Esophagus muscularis mucosa (tissue), 4 donors: Measurements from ENCODE around the gene CUX1. TPM values are rescaled to one million over a fixed set of nuclear protein-coding genes. Genes with fewer than 3 reads are reported as not detected.

Experiments used
- DNase-seq: peaks from one replicate; pipeline ENCODE4 v3.0.0-alpha.2; 2017; ENCODE audit errors: extremely low spot score
- H3K27ac ChIP-seq, 4 donors: fragments of 200-600 bp; sonication (generic); replicated peaks in 1 of 4; 1 replicate in 3 of 4; 2 replicates in 1 of 4; pipeline ENCODE4 v1.5.1; 2016 to 2019; ENCODE audit warnings: mild to moderate bottlenecking in 1 of 4
- H3K27me3 ChIP-seq, 4 donors: fragments of 200-600 bp; sonication (generic); one replicate each; pipeline versions ENCODE4 v1.5.1 to v1.6.0; 2016 to 2019
- H3K36me3 ChIP-seq, 4 donors: fragments of 200-600 bp; sonication (generic); one replicate each; pipeline ENCODE4 v1.5.1; 2016 to 2019
- H3K4me1 ChIP-seq, 4 donors: fragments of 200-600 bp; sonication (generic); one replicate each; pipeline ENCODE4 v1.5.1; 2016 to 2019
- H3K4me3 ChIP-seq, 4 donors: fragments of 200-600 bp; sonication (generic); 1 replicate in 2 of 4; 2 replicates in 2 of 4; pipeline ENCODE4 v1.5.1; 2016 to 2019; ENCODE audit warnings: mild to moderate bottlenecking in 4 of 4, moderate library complexity in 1 of 4
- H3K9me3 ChIP-seq, 4 donors: fragments of 200-600 bp; sonication (generic); 1 replicate in 3 of 4; 2 replicates in 1 of 4; pipeline ENCODE4 v1.5.1; 2016 to 2019
- EP300 ChIP-seq: sonication (generic); formaldehyde crosslinking; IDR thresholded peaks from one replicate; pipeline ENCODE4 v1.6.1; 2017; ENCODE audit warnings: antibody characterized with exemption
- POLR2A ChIP-seq: fragments of 450-650 bp; IDR thresholded peaks from one replicate; pipeline ENCODE4 v1.6.1; 2017; ENCODE audit warnings: antibody characterized with exemption, moderate library complexity, mild to moderate bottlenecking, low read depth
- POLR2AphosphoS5 ChIP-seq, 2 donors: sonication (generic); formaldehyde crosslinking; IDR thresholded peaks; one replicate each; pipeline ENCODE4 v1.6.1; 2017; ENCODE audit warnings: antibody characterized with exemption in 2 of 2
- WGBS: methylation state at CpG from one replicate; pipeline ENCODE4 v1.1.5; 2018; 5-methylcytosine and 5-hydroxymethylcytosine counted together
- intact Hi-C: fragments of 100-400 bp; cut with DNase I; formaldehyde crosslinking; loops from one replicate; pipeline ENCODE4 v1.15.1; 2023
- total RNA-seq, 4 donors: library from RNA; depleted of rRNA; stranded (reverse); fragments of >200 nt; gene quantifications; one replicate each; pipeline versions ENCODE4 v1.1.0 to v1.2.1, GENCODE V29; 2016
- TF ChIP-seq, protein P1 (sequence below), 3 experiments: fragments of 200-600 bp in 2 of 3; fragments of 450-650 bp in 1 of 3; sonication (generic) in 2 of 3; IDR thresholded peaks; one replicate each; pipeline ENCODE4 v1.5.1; 2017 to 2019; ENCODE audit warnings: antibody characterized with exemption in 3 of 3, mild to moderate bottlenecking in 2 of 3, moderate library complexity in 1 of 3

CUX1 gene
- total RNA-seq, 4 donors from 2014 or later: 61.5 to 136 (median 92.3) TPM

DNA sequence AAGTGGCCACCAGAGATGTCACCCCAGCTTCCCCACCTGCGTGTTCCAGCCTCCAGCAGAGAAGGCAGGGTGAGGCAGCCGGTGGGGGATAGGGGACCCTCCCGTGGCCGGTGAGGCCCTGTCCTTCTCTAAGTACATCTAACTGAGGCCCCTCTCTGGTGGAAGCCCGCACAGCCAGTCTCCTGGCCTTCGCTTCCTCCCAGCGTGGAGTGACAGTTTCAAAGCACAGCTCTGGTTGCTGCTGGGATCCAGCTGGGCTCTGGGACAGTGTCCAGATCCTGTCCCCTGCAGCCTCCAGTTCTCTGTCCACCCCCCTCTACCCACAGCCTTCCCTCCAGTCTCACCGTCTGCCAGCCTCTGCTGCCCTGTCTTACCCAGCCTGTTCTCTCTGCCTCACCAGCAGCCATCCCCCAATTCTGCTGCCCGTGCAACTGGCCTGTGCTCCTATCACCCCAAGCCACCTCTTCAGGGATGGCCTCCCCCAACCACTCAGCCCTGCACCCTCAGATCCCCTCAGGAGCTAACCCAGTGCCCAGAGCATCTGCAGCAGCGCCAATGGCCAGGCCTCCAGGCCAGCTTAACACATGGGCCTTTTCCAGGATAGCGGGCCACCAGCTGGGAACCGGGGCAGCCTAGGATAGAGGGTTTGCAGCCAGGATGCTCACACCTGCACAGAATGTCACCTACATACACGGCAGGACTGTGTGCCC lies 452.9 kb downstream of the CUX1 start:
- no peak for DNase-seq
- Histone ChIP-seq H3K9me3 (no peaks in the 10 kb centered on the region), H3K27me3 (no peaks in the 10 kb centered on the region), H3K4me1 (peaks cover 0 to 6% (median 4%) of the 10 kb centered on the region in 4 donors), H3K4me3 (no peak overlapping the region), H3K36me3 (peaks cover 0 to 7% (median 0%) of the 10 kb centered on the region in 4 donors), H3K27ac (no peak overlapping the region)
- TF ChIP-seq POLR2AphosphoS5 (IDR thresholded peaks at IDR 0.05): no peak
- TF ChIP-seq EP300: no peak
- no peak for TF ChIP-seq POLR2A
- TF ChIP-seq, protein P1, sequence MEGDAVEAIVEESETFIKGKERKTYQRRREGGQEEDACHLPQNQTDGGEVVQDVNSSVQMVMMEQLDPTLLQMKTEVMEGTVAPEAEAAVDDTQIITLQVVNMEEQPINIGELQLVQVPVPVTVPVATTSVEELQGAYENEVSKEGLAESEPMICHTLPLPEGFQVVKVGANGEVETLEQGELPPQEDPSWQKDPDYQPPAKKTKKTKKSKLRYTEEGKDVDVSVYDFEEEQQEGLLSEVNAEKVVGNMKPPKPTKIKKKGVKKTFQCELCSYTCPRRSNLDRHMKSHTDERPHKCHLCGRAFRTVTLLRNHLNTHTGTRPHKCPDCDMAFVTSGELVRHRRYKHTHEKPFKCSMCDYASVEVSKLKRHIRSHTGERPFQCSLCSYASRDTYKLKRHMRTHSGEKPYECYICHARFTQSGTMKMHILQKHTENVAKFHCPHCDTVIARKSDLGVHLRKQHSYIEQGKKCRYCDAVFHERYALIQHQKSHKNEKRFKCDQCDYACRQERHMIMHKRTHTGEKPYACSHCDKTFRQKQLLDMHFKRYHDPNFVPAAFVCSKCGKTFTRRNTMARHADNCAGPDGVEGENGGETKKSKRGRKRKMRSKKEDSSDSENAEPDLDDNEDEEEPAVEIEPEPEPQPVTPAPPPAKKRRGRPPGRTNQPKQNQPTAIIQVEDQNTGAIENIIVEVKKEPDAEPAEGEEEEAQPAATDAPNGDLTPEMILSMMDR (IDR thresholded peaks at IDR 0.05): no peak
- intact Hi-C loops: no loop called here
- WGBS: 95% methylated on average over 5 of the region's 13 CpGs

DNA sequence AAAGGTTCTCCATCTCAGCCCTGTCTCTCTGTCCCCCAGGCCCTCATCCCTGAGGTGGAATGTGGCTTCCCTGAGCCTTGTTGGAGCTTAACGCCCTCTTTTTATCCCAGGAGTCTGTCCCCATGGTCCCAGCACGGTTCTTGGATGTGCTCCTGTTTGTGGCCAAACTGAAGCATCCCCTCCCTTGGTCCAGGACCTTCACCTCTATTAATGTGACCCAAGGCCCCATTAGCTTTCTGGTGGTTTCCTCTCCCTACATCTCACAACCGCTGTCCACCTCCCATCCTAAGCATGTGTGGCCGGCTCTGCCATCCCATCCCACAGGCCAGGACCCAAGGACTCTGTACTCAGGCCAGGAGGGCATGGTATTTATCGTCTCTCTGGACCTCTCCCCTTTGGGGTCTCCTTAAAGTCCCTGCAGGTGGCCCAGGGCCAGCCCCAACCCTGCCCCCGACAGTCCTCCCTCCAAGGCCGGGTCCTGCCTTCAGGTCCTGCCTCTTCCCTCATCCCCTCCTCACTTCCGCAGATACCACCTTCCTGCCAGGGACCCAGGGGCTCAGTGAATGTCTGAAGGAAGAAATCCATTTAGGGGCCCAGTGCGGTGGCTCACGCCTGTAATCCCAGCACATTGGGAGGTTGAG lies 453.9 kb downstream of the CUX1 start:
- TF ChIP-seq, protein P1 (IDR thresholded peaks at IDR 0.05): no peak
- no peak for TF ChIP-seq POLR2A
- no peak for TF ChIP-seq EP300
- TF ChIP-seq POLR2AphosphoS5 (IDR thresholded peaks at IDR 0.05): no peak
- DNase-seq: no peak
- H3K27ac ChIP-seq: no peak overlapping the region
- H3K4me3 ChIP-seq: no peak overlapping the region
- H3K4me1 ChIP-seq: peaks cover 0 to 6% (median 4%) of the 10 kb centered on the region in 4 donors
- H3K36me3 ChIP-seq: peaks cover 0 to 7% (median 0%) of the 10 kb centered on the region in 4 donors
- 95% methylated on average over 10 of the region's 10 CpGs for WGBS
- H3K9me3 ChIP-seq: no peaks in the 10 kb centered on the region
- H3K27me3 ChIP-seq: no peaks in the 10 kb centered on the region
- intact Hi-C loops: no loop called here

DNA sequence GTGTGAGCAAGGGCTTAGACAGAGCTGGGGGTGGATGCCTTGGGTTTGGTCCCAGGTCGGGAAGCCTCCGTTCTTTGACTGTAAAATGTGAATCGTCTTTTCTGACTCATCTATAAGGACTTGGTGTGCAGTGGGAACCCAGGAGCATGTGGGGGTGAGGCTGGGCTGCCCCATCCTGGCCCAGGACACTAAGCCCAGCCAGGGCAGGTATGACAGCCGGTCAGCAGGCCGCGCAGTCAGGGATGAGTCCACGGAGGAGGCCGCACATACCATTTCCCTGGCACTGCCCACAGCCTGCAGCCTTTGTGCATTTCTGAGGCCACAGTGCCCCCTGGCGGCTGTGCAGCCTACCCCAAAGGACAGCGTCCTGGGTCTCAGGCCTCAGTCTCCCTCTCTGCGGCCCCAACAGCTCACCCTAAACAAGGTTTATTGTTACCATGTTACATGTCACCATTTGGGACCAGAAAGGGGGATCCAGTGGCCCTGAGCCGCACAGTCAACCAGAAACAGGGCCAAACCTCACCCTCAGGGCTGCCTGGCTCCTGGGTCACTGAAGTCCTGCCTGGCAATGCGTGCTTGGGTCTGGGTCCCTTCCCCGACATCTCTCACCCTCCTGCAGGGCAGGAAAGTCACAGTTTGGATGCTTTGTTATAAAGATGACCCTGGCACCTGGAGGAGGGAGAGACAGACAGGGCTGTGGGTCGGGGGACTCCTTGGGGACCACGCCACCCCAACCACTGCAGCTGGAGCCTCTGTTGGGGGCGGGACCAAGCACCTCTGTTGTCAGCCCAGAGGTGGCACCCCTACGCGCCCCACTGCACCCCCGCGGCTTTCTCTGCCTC lies 454.9 kb downstream of the CUX1 start:
- DNase-seq: no peak
- peaks cover 0 to 6% (median 4%) of the 10 kb centered on the region in 4 donors for H3K4me1 ChIP-seq
- H3K36me3 ChIP-seq: peaks cover 0 to 7% (median 0%) of the 10 kb centered on the region in 4 donors
- no peaks in the 10 kb centered on the region for H3K27me3 ChIP-seq
- H3K27ac ChIP-seq: no peak overlapping the region
- H3K4me3 ChIP-seq: no peak overlapping the region
- TF ChIP-seq, protein P1 (IDR thresholded peaks at IDR 0.05): peak; percentile 82 to 89 (median 86)
- peak in 1 of 2 donors; percentile 9 for TF ChIP-seq POLR2AphosphoS5 (IDR thresholded peaks at IDR 0.05)
- no peak for TF ChIP-seq EP300
- H3K9me3 ChIP-seq: no peaks in the 10 kb centered on the region
- intact Hi-C loops: loop anchor here (1.0 to 2.0 kb wide), 3 partner anchors 585 to 728 kb away; no protein-coding TSS in a partner anchor
- 37% methylated on average over 18 of the region's 21 CpGs for WGBS

DNA sequence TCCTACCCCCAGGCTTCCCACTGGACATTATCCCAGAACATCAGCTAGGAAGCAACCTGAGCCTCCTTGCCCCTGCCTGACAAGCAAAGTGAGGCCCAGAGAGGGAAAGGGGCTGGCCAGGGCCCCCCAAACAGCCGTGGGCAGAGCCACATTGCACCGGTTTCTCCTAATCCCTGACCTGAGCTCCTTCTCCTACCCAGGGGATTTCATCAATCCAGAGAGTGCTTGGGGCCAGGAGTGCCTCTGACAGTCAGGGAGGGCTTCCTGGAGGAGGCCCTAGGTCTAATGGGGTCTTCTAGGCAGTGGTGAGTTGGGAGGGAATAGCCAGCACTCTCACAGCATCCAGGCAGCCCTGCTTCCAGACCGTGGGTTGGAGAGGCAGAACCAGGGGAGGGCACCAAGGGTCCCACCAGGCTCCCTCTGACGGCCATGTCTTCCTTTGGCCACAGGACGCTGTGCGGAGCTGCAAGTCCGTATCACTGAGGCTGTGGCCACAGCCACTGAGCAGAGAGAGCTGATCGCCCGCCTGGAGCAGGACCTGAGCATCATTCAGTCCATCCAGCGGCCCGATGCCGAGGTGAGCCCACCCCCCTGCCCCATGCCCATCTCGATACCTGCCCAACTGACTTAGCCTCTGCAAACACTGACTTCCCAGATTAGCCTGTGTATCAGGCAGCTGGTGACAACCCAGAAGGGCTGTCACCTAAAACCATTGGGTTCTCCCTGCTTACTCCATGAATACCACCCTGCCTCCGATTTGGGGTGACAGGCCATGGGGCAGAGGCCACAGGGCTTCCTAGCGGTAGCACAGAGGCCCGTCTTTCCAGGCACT lies 455.7 kb downstream of the CUX1 start:
- intact Hi-C loops: loop anchor here (1.0 to 2.0 kb wide), 3 partner anchors 586 to 729 kb away; no protein-coding TSS in a partner anchor
- DNase-seq: no peak
- no peak overlapping the region for H3K4me3 ChIP-seq
- H3K9me3 ChIP-seq: no peaks in the 10 kb centered on the region
- peaks cover 0 to 7% (median 0%) of the 10 kb centered on the region in 4 donors for H3K36me3 ChIP-seq
- no peak overlapping the region for H3K27ac ChIP-seq
- H3K27me3 ChIP-seq: no peaks in the 10 kb centered on the region
- H3K4me1 ChIP-seq: peaks cover 0 to 6% (median 4%) of the 10 kb centered on the region in 4 donors
- 87% methylated on average over 6 of the region's 16 CpGs for WGBS
- no peak for TF ChIP-seq EP300
- no peak for TF ChIP-seq POLR2A
